NCI-H2196 (cell line): ENCODE results near the gene EVPL.
A peak's percentile ranks its signal among the peaks of the same experiment; 100 is the strongest.
"Not testable (repeated sequence)": the region's sequence is repeated elsewhere in the genome, so short reads cannot be mapped to it uniquely, and the experiment has no call there.

Experiments
- DNase-seq: peaks from one replicate; lab custom pipeline; 2025; ENCODE audit not compliant: unreplicated experiment; lab: John Stamatoyannopoulos, UW

EVPL gene

DNA sequence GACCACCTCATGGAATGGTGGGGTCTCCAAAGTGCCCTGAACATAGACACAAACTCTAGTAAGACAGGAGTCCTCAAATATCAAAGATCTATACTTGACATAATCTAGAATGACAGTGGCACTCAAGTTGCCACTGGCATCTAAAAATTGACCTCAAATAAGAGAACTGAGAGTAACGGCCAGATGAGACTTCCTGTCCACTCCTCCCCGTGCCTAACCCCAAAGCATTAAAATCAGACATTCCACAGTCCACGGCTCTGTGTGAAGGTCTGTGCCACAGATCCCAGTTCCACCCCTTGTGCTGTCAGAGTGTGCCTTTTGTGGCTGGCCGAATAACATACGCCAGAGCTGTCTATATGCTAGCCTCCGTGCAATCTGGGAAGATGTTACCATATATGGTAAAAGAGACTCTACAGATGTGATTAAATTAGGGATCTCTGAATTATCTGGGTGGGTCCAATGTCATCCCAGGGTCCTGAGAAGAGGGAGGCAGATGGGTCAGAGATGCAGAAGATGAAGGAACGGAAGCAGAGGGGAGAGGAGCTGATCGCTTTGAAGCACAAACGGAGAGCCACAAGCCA is 21.0 kb upstream of the EVPL start:
- no peak for DNase-seq

- no peak for DNase-seq
Observed at GRCh38 chr17:76046064-76046463, 19.0 kb upstream of the EVPL start.

DNA sequence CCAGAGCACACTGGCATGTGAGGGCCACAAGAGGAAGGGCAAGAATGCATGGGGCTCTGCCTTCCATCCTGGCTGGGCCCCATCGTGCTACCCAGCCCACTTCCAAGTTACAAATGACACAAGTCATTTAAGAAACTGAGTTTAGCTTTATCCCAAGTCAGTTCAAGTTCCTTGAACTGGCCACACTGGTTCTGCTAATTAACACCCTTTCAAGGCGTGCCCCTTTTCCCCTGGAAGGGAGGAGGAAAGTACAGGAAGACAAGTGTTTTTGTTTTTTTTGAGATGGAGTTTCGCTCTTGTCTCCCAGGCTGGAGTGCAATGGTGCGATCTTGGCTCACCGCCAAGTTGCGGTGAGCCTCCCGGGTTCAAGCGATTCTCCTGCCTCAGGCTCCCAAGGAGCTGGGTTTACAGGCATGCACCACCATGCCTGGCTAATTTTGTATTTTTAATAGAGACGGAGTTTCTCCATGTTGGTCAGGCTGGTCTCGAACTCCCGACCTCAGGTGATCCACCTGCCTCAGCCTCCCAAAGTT is 17.4 kb upstream of the EVPL start:
- not testable (repeated sequence) for DNase-seq

DNA sequence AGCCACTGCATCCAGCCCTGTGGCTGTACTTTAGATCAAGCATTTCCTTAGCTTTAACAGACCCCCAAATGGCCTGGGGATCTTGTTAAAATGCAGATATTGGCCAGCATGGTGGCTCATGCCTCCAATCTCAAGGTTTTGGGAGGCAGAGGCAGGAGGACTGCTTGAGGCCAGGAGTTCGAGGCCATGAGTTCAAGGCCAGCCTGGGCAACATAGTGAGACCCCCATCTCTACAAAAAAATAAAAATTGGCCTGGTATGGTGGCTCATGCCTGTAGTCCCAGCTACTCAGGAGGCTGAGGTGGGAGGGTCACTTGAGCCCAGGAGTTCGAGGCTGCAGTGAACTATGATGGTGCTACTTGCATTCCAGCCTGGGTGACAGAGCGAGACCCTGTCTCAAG is 15.8 kb upstream of the EVPL start:
- DNase-seq: not testable (repeated sequence)

DNA sequence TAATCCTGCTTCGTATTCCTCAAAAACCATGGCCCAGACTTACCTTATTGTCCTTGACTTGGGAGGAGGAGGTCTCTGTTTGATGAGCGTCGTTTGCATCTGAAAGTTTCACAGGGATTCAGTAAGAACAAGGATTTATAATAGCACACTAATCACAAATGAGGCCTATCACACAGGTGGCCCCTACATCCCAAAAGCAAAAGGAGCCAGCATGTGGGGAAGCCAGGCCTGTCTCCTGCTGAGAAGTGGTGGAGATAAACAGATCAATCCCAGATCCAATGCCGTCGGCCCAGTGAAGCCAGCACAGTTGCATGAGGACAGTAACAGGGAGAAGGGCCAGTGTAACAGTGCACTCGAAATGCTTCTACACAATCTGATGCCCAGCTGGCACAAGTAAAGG is 13.3 kb upstream of the EVPL start:
- DNase-seq: no peak

- DNase-seq: no peak
Observed at GRCh38 chr17:76039121-76039520, 12.0 kb upstream of the EVPL start.

- DNase-seq: no peak
Observed at GRCh38 chr17:76038050-76038449, 10.9 kb upstream of the EVPL start.

DNA sequence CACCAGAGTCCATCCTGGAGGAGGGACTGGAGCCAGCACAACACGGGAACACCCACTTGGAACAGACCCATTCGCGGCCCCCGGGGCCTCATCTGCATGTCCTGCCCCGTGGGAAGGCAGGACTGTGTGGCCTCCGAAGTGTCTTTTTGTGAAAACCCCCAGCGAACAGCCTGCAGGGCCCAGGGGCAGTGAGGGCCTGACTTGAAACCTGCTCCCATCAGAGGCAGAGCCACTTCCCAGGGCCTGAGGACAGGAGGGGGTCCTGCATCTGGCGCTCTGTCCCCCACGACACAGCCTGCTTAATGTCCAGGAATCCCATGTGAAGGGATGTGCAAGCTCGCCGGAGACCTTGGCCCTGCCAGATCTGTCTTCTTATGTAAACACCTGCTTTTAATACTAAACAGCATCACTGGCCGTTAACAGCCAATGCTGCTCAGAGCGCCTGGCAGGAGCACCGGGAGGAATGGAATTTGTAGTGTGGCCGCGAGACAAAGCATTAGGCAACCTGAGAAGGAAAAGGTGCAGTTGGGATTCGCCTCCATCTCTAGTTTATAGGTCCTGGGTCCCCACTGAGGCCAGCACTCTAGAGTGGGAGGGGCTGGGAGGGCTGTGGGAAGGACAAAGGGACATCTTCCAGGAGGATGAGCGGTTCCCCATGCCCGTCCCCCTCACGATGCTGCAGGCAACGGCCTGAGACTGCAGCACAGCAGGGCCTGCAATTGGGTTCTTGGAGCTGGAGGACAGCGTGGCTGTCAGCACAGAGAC is 9.6 kb upstream of the EVPL start:
- peak; percentile 56 for DNase-seq

- DNase-seq: no peak
Observed at GRCh38 chr17:76034428-76035350, 7.6 kb upstream of the EVPL start.

GRCh38 chr17:76033139-76033538 is 6.0 kb upstream of the EVPL start:
- no peak for DNase-seq

- no peak for DNase-seq
Observed at GRCh38 chr17:76032780-76033108, 5.6 kb upstream of the EVPL start.

DNA sequence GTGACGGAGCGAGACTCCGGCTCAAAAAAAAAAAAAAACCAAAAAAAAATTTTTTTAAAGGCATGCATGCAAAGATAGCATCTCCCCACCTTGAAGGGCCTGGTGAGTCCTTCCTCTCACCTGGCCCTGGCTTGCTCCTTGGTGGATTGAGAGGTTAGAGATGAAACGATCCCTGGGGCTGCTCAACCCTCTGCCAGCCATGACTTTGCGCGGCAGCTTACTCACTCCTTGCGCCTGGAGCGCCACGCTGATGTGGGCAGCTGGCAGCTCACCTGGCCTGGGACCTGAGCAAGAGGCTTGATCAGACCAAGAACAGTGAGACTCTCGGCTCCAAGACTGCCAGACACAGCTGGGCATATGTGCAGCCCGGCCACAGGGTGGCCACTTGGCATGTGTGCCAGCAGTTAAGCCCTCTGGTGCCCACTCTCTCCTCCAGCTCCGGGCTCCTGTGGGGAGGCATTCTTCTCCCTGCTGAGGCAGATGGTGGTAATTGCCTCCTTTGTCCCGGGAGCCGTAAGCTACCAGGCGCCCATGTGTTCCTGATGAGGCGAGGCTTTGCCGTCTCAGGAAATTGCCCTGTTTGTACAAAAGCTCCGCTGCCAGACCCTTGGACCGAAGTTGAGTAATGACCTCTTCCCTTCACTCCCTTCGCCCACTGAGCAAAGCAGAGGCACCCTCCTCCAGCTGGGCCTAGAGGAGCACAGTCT is 5.1 kb upstream of the EVPL start:
- no peak for DNase-seq

- no peak for DNase-seq
Observed at GRCh38 chr17:76026714-76027158, 370 bp downstream of the EVPL start.

DNA sequence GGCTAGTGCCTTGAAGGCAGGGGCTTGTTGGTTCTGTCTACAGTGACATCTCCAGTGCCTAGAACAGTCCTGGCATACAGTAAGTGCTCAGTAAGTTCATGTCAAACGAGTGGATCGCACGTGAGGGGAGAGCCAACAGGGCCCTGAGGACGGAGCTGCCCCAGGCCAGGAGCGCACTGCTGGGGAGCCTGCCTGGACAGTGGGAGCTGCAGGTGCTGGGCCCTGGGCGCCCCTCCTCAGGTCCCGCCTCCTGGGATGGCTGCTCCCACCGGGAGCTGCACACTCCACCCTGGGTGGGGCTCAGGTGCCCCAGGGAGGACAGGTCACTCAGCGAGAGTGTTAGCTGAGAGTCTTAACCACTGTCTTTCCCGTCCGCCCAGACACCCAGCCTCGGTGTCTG is 1.8 kb downstream of the EVPL start:
- no peak for DNase-seq

GRCh38 chr17:76024353-76024752 is 2.8 kb downstream of the EVPL start:
- DNase-seq: no peak

DNA sequence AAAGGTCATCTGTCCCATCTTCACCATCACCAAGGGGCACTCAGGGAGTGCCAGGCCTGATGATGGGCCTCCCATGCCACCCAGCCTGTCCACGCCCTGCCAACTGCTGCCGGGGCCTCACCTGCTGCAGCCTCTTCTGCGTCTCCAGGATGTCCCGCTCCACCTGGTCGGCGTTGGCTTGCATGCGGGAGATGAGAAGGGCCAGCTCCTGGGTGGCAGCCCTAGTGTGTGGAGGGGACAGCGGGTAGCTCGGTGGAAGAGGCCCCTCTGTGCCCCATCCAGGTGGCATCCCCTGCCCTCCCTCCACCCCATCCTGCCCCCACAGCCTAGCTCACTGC is 3.2 kb downstream of the EVPL start:
- DNase-seq: no peak

DNA sequence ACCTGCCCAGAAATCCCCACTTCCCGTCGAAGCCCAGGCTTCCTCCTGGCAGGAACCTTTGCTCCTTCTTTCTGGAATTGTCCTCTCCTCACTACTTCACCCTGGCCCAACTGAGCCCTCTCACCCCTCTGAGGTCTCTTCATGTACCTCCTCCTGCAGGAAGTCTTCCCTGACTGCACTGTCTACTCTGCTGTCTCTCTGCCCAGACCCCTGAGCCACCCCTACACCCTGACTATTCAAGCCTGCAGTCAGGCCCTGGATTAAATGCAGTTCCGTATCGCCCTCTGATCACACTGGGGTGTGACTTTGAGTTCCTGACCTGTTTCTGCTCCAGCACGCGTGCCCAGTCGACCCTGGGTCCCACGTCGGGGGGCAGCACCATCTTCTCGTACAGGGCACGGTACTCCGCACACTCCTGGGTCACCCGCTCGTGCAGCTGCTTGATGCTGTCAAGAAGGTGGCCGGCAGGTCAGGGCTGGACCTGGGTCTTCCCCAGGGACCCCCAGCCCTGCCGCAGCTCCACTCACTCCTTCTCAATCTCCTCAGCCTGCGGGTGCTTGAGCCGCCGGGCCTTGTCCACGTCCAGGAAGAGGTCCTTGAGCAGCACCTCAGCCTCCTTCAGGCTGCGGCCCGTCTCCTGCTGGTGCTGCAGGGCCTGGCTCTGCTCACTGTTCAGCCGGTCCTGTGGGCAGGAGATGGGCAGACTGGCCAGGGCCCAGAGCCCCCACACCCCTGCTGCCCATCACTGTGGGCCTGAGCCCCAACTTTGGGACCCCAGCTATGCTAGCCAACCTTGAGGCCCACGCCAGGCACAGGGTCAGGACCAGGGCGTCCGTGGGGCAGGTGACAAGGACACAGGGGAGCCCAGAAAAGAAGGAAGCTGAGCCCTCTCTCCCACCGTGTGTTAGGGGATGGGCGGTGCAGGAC is 3.9 kb downstream of the EVPL start:
- no peak for DNase-seq

- DNase-seq: no peak
Observed at GRCh38 chr17:76022285-76022684, 4.8 kb downstream of the EVPL start.

DNA sequence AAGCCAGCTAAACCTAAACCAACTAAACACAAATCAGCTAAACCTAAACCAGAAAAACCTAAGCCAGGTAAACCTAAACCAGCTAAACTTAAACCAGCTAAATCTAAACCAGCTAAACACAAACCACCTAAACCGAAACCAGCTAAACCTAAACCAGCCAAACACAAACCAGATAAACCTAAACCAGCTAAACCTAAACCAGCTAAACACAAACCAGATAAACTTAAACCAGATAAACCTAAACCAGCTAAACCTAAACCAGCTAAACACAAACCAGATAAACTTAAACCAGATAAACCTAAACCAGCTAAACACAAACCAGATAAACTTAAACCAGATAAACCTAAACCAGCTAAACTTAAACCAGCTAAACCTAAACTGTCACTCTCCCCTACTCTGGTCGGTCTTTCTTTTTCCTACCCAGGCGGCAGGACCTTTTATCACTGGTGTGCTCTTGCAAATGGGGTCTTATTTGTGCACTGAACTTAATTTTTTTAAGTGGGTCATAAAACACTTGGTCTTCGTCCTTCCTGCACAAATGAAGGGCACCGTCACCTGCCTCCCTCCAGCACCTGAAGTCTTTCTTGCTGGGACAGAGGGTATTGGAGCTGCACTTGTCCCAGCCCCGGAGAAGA is 7.2 kb downstream of the EVPL start:
- no peak for DNase-seq

DNA sequence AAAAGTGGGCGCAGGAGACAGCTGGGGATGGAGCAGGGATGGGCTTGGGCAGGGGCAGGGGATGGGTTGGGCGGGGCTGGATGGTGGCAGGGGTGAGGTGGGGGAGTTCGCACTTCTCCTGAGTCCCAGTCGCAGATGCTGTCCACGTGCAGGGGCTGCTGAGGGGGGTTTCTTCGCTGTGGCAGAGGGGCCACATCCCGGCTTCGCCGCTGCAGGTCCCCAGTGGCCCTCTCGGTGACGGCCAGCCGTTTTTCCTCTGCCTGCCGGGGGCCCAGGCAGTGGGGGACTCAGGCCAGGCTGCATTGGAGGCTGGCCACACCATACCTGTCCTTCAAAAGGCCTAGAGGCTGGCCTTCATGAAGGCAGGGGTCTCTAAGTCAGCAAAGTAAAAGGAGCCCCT is 8.3 kb downstream of the EVPL start:
- no peak for DNase-seq
